ENCODE data around the gene OR10H5. TPM values are rescaled to one million over a fixed set of nuclear protein-coding genes. Genes with fewer than 3 reads are reported as not detected.
"Not testable (repeated sequence)": the region's sequence is repeated elsewhere in the genome, so short reads cannot be mapped to it uniquely, and the experiment has no call there.

OR10H5 gene
- total RNA-seq, 4 donors from 2014 or later = not detected

DNA sequence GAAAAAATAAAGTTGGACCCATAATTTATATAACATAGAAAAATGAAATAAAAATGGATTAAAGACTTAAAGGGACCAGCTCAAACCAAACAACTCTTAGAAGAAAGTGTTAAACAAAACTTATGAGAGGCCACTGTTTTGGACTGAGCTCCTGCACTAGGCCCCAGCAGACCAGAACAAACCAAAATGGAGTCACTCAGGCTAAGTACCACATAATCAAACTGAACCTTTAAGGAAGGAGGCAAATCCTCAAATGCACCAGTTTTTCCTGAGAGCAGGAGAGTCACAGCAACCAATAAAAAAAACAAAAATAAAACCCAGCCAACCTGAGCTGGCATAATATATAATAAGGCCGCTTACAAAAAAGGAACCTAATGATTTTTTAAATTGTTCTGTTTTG is 38.3 kb downstream of the OR10H5 start:
- no peak for DNase-seq
- Histone ChIP-seq H3K27me3 (no peaks in the 10 kb centered on the region), H3K4me1 (no peaks in the 10 kb centered on the region), H3K9me3 (no peaks in the 10 kb centered on the region), H3K36me3 (no peaks in the 10 kb centered on the region), H3K4me3 (replicated peaks in 1 of 3) (no peak overlapping the region), H3K27ac (no peak overlapping the region)
- intact Hi-C loops (cut with DNase I) = no loop called here
- TF ChIP-seq, protein P1, sequence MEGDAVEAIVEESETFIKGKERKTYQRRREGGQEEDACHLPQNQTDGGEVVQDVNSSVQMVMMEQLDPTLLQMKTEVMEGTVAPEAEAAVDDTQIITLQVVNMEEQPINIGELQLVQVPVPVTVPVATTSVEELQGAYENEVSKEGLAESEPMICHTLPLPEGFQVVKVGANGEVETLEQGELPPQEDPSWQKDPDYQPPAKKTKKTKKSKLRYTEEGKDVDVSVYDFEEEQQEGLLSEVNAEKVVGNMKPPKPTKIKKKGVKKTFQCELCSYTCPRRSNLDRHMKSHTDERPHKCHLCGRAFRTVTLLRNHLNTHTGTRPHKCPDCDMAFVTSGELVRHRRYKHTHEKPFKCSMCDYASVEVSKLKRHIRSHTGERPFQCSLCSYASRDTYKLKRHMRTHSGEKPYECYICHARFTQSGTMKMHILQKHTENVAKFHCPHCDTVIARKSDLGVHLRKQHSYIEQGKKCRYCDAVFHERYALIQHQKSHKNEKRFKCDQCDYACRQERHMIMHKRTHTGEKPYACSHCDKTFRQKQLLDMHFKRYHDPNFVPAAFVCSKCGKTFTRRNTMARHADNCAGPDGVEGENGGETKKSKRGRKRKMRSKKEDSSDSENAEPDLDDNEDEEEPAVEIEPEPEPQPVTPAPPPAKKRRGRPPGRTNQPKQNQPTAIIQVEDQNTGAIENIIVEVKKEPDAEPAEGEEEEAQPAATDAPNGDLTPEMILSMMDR (IDR thresholded peaks at IDR 0.05) = no peak
- TF ChIP-seq POLR2A (IDR thresholded peaks at IDR 0.05) = no peak
- 49 to 93% methylated on average over 1 of the region's 1 CpG for WGBS, 2 donors

DNA sequence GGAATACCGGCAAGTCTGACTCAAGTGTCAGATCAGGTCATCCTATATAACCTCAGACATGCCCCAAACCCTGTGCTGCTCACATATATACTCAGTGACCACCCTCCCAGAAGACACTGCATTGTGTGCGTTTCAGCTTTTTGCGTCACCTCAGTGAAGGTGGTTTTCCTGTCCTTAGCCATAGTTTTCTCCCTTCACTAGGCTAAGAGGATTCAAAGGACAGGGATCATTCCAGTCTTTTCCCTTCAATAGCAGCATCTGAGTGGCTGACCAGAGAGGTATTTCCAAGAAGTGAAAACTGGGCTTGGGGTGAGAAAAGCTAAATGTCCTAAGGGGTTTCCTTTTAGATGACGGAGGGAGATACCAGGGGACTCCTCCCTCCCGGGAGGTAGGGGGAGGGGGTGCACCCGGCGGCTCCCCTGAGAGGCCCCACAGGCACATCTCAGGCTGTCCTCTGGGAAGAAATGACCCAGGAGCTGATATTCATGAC is 40.7 kb downstream of the OR10H5 start:
- H3K4me1 ChIP-seq = no peaks in the 10 kb centered on the region
- intact Hi-C loops (cut with DNase I) = no loop called here
- DNase-seq = no peak
- no peaks in the 10 kb centered on the region for H3K36me3 ChIP-seq
- TF ChIP-seq POLR2A (IDR thresholded peaks at IDR 0.05) = no peak
- TF ChIP-seq, protein P1 (IDR thresholded peaks at IDR 0.05) = no peak
- H3K27me3 ChIP-seq = no peaks in the 10 kb centered on the region
- 56 to 59% methylated on average over 7 of the region's 7 CpGs for WGBS, 2 donors
- no peak overlapping the region for H3K4me3 ChIP-seq (replicated peaks in 1 of 3)
- no peak overlapping the region for H3K27ac ChIP-seq
- no peaks in the 10 kb centered on the region for H3K9me3 ChIP-seq

DNA sequence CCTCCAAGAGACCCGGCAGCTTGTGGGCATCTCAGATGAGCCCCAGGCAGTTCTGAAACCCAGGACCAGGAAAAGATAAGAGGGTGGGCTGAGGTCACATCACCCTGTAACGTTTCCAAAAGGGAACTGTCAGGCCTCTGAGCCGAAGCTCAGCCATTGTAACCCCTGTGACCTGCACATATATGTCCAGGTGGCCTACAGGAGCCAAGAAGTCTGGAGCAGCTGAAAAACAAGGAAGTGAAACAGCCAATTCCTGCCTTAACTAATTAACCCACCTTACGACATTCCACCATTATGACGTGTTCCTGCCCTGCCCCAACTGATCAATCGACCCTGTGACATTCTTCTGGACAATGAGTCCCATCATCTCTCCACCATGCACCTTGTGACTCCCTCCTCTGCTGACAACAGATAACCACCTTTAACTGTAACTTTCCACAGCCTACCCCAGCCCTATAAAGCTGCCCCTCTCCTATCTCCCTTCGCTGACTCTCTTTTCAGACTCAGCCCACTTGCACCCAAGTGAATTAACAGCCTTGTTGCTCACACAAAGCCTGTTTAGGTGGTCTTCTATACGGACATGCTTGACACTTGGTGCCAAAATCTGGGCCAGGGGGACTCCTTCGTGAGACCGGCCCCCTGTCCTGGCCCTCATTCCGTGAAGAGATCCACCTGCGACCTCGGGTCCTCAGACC is 41.3 kb downstream of the OR10H5 start:
- H3K4me3 ChIP-seq (replicated peaks in 1 of 3); H3K27ac ChIP-seq; intact Hi-C loops (cut with DNase I); H3K27me3 ChIP-seq; DNase-seq; H3K4me1 ChIP-seq; H3K36me3 ChIP-seq; H3K9me3 ChIP-seq: not testable (repeated sequence)
- 60 to 68% methylated on average over 13 of the region's 13 CpGs for WGBS, 2 donors

DNA sequence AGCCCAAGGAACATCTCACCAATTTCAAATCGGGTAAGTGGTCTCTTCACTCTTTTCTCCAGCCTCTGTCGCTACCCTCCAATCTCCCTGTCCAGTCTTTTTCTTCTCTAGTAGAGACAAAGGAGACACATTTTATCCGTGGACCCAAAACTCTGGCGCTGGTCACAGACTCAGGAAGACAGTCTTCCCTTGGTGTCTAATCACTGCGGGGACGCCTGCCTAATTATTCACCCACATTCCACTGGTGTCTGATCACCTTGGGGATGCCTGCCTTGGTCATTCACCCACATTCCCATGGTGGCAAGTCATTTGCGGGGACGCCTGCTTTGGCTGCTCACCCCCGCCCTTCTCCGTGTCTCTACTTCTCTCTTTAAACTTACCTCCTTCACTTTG is 41.8 kb downstream of the OR10H5 start:
- TF ChIP-seq, protein P1 (IDR thresholded peaks at IDR 0.05) = no peak
- TF ChIP-seq POLR2A (IDR thresholded peaks at IDR 0.05) = no peak
- 91 to 92% methylated on average over 10 of the region's 10 CpGs for WGBS, 2 donors
- H3K27ac ChIP-seq = no peak overlapping the region

DNA sequence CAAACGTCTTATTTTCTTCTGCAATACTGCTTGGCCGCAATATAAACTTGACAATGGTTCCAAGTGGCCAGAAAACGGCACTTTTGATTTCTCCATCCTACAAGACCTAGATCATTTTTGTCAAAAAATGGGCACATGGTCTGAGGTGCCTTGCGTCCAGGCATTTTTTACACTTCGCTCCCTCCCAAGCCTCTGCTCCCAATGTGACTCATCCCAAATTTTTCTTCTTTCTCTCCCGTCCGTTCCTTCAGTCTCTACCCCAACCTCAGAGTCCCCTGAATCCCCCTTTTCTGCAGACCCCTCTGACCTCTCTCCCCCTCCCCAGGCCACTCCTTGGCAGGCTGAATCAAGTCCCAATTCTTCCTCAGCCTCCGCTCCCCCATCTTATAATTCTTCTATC is 42.3 kb downstream of the OR10H5 start:
- no peaks in the 10 kb centered on the region for H3K4me1 ChIP-seq
- H3K27me3 ChIP-seq = no peaks in the 10 kb centered on the region
- no peaks in the 10 kb centered on the region for H3K36me3 ChIP-seq
- TF ChIP-seq POLR2A (IDR thresholded peaks at IDR 0.05) = no peak
- TF ChIP-seq, protein P1 (IDR thresholded peaks at IDR 0.05) = no peak
- intact Hi-C loops (cut with DNase I) = no loop called here
- no peaks in the 10 kb centered on the region for H3K9me3 ChIP-seq
- 75 to 83% methylated on average over 8 of the region's 8 CpGs for WGBS, 2 donors
- no peak for DNase-seq
- H3K4me3 ChIP-seq (replicated peaks in 1 of 3) = no peak overlapping the region
- no peak overlapping the region for H3K27ac ChIP-seq

More for the DNA sequence above, 41.8 kb downstream of the OR10H5 start:
- Histone ChIP-seq H3K4me1 (no peaks in the 10 kb centered on the region), H3K4me3 (replicated peaks in 1 of 3) (no peak overlapping the region), H3K27me3 (no peaks in the 10 kb centered on the region), H3K36me3 (no peaks in the 10 kb centered on the region), H3K9me3 (no peaks in the 10 kb centered on the region)
- DNase-seq = no peak
- intact Hi-C loops (cut with DNase I) = no loop called here
